GM23248 (cell line): ENCODE data around the gene PRICKLE1.

Experiments
- EZH2 ChIP-seq: fragments of 200-600 bp; sonication (generic); IDR thresholded peaks from 2 replicates; pipeline ENCODE4 v1.6.1; 2018; ENCODE audit warnings: antibody characterized with exemption, mild to moderate bottlenecking; ENCODE audit not compliant: insufficient read depth, poor library complexity, severe bottlenecking
- EZH2phosphoT487 ChIP-seq: fragments of 200-600 bp; sonication (generic); IDR thresholded peaks from 2 replicates; pipeline ENCODE4 v1.6.1; 2018; ENCODE audit warnings: antibody characterized with exemption, moderate library complexity, mild to moderate bottlenecking, low read depth; ENCODE audit not compliant: insufficient read depth

GRCh38 chr12:42483521-42483790 is 106.1 kb downstream of the PRICKLE1 start:
- TF ChIP-seq EZH2phosphoT487 (no peak), EZH2 (no peak)
